ENCODE results near the gene CA11.

DNA sequence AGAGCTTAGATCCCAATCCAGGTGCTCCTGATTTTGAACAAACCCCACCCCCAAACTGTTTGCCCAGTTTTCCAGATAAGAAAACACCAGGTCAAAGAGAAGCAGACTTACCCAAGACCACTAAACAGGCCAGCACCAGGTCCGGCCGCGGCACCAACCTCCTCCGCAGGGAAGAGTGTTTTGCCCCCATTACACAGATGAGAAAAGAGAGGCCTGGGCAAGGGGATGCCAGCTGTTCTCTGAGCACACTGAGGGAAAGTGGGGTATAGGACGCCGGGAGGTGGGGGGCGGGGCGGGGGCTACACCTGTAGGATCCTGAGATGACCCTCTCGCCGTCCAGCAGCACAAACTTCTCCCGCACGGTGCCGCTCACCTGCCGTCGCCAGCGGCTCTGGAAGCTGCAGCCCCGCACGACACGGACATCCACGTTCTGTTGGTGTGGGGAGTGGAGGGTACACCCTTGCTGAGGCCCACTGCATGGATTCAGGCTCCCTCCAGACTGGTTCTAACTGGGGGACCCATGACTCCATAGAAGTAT lies 36.3 kb downstream of the CA11 start:
- TF ChIP-seq TAF1 (IDR thresholded peaks at IDR 0.05; ENCODE audit: low read depth, low read length) (no peak), POLR2A (IDR thresholded peaks at IDR 0.05; ENCODE audit: low read depth, low read length) (no peak), SPI1 (IDR thresholded peaks at IDR 0.05; ENCODE audit: low read depth, low read length) (no peak), POLR2AphosphoS5 (IDR thresholded peaks at IDR 0.05; ENCODE audit: low read depth, low read length) (no peak), POU2F2 (IDR thresholded peaks at IDR 0.05; ENCODE audit: low read depth, low read length) (no peak)

All from GM12891 (cell line).